Neural crest cell (in vitro differentiated cells): Measurements from ENCODE around the gene CCNJL. TPM values are rescaled to one million over a fixed set of nuclear protein-coding genes. Genes with fewer than 3 reads are reported as not detected.
A peak's percentile ranks its signal among the peaks of the same experiment; 100 is the strongest.

Experiments
- DNase-seq: peaks from one replicate; pipeline ENCODE4 v3.0.0; 2021; ENCODE audit warnings: low read depth, mixed read lengths, low spot score
- H3K27ac Mint-ChIP-seq: one replicate; pipeline ENCODE4 v1.8.0; 2021; ENCODE audit warnings: mild to moderate bottlenecking, mixed read lengths; ENCODE audit not compliant: unreplicated experiment
- H3K27me3 Mint-ChIP-seq: 2 replicates; pipeline ENCODE4 v1.8.0; 2021; ENCODE audit warnings: low read depth, mild to moderate bottlenecking, mixed read lengths
- H3K36me3 Mint-ChIP-seq: 2 replicates; pipeline ENCODE4 v1.8.0; 2021; ENCODE audit warnings: low read depth, mild to moderate bottlenecking, mixed read lengths
- H3K4me1 Mint-ChIP-seq: 2 replicates; pipeline ENCODE4 v1.8.0; 2021; ENCODE audit warnings: mixed read lengths
- H3K4me3 Mint-ChIP-seq: one replicate; pipeline ENCODE4 v1.8.0; 2021; ENCODE audit warnings: mild to moderate bottlenecking, mixed read lengths
- H3K9me3 Mint-ChIP-seq: 2 replicates; pipeline ENCODE4 v1.8.0; 2021; ENCODE audit warnings: mixed read lengths
- CTCF ChIP-seq: fragments of 200-600 bp; sonication (generic); conservative IDR thresholded peaks from 2 replicates; pipeline ENCODE4 v1.5.0; 2021; ENCODE audit warnings: antibody characterized with exemption, mild to moderate bottlenecking
- total RNA-seq: library from RNA; stranded (reverse); gene quantifications from 2 replicates; pipeline ENCODE4 v1.2.1, GENCODE V29; 2021

CCNJL gene
- total RNA-seq, 1 donor from 2014 or later: 29.7 TPM

GRCh38 chr5:160268121-160268520 is 44.2 kb downstream of the CCNJL start:
- Mint-ChIP-seq H3K36me3 (no peaks in the 10 kb centered on the region), H3K4me3 (no peak overlapping the region), H3K9me3 (no peaks in the 10 kb centered on the region), H3K27ac (no peak overlapping the region), H3K27me3 (no peaks in the 10 kb centered on the region), H3K4me1 (peaks cover 70% of the 10 kb centered on the region)
- no peak for TF ChIP-seq CTCF
- DNase-seq: no peak

GRCh38 chr5:160266752-160267345 is 45.5 kb downstream of the CCNJL start:
- Mint-ChIP-seq H3K4me1 (peaks cover 73% of the 10 kb centered on the region), H3K27ac (no peak overlapping the region), H3K9me3 (no peaks in the 10 kb centered on the region), H3K27me3 (no peaks in the 10 kb centered on the region), H3K36me3 (peaks cover 3% of the 10 kb centered on the region), H3K4me3 (no peak overlapping the region)
- TF ChIP-seq CTCF: peak; percentile 49
- DNase-seq: no peak

- peak overlapping the region; percentile 67 for H3K4me3 Mint-ChIP-seq
- H3K27me3 Mint-ChIP-seq: no peaks in the 10 kb centered on the region
- H3K4me1 Mint-ChIP-seq: peaks cover 74% of the 10 kb centered on the region
- peak overlapping the region; percentile 81 for H3K27ac Mint-ChIP-seq
- DNase-seq: no peak
- peaks cover 3% of the 10 kb centered on the region for H3K36me3 Mint-ChIP-seq
- no peaks in the 10 kb centered on the region for H3K9me3 Mint-ChIP-seq
- TF ChIP-seq CTCF: no peak
Measured at GRCh38 chr5:160266044-160266443, 46.3 kb downstream of the CCNJL start.

GRCh38 chr5:160263326-160263855 is 49.0 kb downstream of the CCNJL start:
- Mint-ChIP-seq H3K4me3 (no peak overlapping the region), H3K4me1 (peaks cover 68% of the 10 kb centered on the region), H3K27ac (no peak overlapping the region), H3K9me3 (no peaks in the 10 kb centered on the region), H3K27me3 (no peaks in the 10 kb centered on the region), H3K36me3 (peaks cover 11% of the 10 kb centered on the region)
- DNase-seq: no peak
- no peak for TF ChIP-seq CTCF

- DNase-seq: no peak
- no peak for TF ChIP-seq CTCF
- H3K4me1 Mint-ChIP-seq: peaks cover 59% of the 10 kb centered on the region
Measured at GRCh38 chr5:160262151-160263074, 50.0 kb downstream of the CCNJL start.

More at GRCh38 chr5:160262151-160263074, 50.0 kb downstream of the CCNJL start:
- H3K36me3 Mint-ChIP-seq: peaks cover 13% of the 10 kb centered on the region
- H3K4me3 Mint-ChIP-seq: no peak overlapping the region
- H3K27ac Mint-ChIP-seq: peak overlapping the region; percentile 5
- no peaks in the 10 kb centered on the region for H3K27me3 Mint-ChIP-seq
- H3K9me3 Mint-ChIP-seq: no peaks in the 10 kb centered on the region
